WTC11 (cell line): ENCODE results near the gene MYMK. TPM values are rescaled to one million over a fixed set of nuclear protein-coding genes. Genes with fewer than 3 reads are reported as not detected.
A peak's percentile ranks its signal among the peaks of the same experiment; 100 is the strongest.

Experiments used
- ATAC-seq: fragments of 200-7000 bp; cut with Tn5 transposase; 2 replicates; pipeline ENCODE4 v1.10.0; 2021; ENCODE audit warnings: mild to moderate bottlenecking, moderate library complexity
- CTCF ChIA-PET: fragments of 300-600 bp; sonication (Branson Sonifier 250); formaldehyde crosslinking; loops from one replicate; lab custom pipeline; 2021; ENCODE audit warnings: antibody characterized with exemption; lab: Charles Lee
- POLR2A ChIA-PET: fragments of 350-600 bp; sonication (Branson Sonifier 250); formaldehyde crosslinking; loops from one replicate; lab custom pipeline; 2021; ENCODE audit warnings: antibody characterized with exemption; lab: Charles Lee
- DNase-seq: peaks from one replicate; pipeline ENCODE4 v3.0.0; 2021; ENCODE audit warnings: low spot score
- H3K27ac Mint-ChIP-seq: 2 replicates; pipeline ENCODE4 v1.8.0; 2021; ENCODE audit warnings: mixed read lengths
- H3K27me3 Mint-ChIP-seq: 2 replicates; pipeline ENCODE4 v1.8.0; 2021; ENCODE audit warnings: low read depth, mild to moderate bottlenecking, moderate library complexity, mixed read lengths
- H3K36me3 Mint-ChIP-seq: 2 replicates; pipeline ENCODE4 v1.8.0; 2021; ENCODE audit warnings: mixed read lengths
- H3K4me1 Mint-ChIP-seq: 2 replicates; pipeline ENCODE4 v1.8.0; 2022; ENCODE audit warnings: mixed read lengths
- H3K4me3 Mint-ChIP-seq: 2 replicates; pipeline ENCODE4 v1.8.0; 2021; ENCODE audit warnings: mild to moderate bottlenecking, moderate library complexity, mixed read lengths
- H3K9me3 Mint-ChIP-seq: 2 replicates; pipeline ENCODE4 v1.8.0; 2021; ENCODE audit warnings: mixed read lengths
- ATF1 ChIP-seq: sonication (generic); formaldehyde crosslinking; IDR thresholded peaks from 2 replicates; pipeline ENCODE4 v1.8.1; 2023; ENCODE audit warnings: mild to moderate bottlenecking, moderate library complexity, missing genetic modification reagents
- CREB1 ChIP-seq: sonication (generic); formaldehyde crosslinking; IDR thresholded peaks from 2 replicates; pipeline ENCODE4 v1.8.0; 2023; ENCODE audit warnings: mild to moderate bottlenecking, missing genetic modification reagents
- ETV6 ChIP-seq: sonication (generic); formaldehyde crosslinking; IDR thresholded peaks from 2 replicates; pipeline ENCODE4 v1.8.1; 2022; ENCODE audit warnings: mild to moderate bottlenecking, missing genetic modification reagents
- FOXJ3 ChIP-seq: sonication (generic); formaldehyde crosslinking; IDR thresholded peaks from 2 replicates; pipeline ENCODE4 v1.9.0; 2021; ENCODE audit warnings: missing genetic modification reagents, mild to moderate bottlenecking, borderline replicate concordance
- GABPB1 ChIP-seq: sonication (generic); formaldehyde crosslinking; IDR thresholded peaks from 2 replicates; pipeline ENCODE4 v1.8.1; 2023; ENCODE audit warnings: mild to moderate bottlenecking, missing genetic modification reagents
- HMGA2 ChIP-seq: fragments of 250-450 bp; sonication (Bioruptor Pico); IDR thresholded peaks from 2 replicates; pipeline ENCODE4 v1.4.0; 2021; ENCODE audit warnings: mild to moderate bottlenecking, moderate library complexity
- IRF2 ChIP-seq: sonication (generic); formaldehyde crosslinking; IDR thresholded peaks from 2 replicates; pipeline ENCODE4 v1.8.0; 2022; ENCODE audit warnings: low read depth, missing genetic modification reagents, borderline replicate concordance
- NFATC4 ChIP-seq: fragments of 250-450 bp; sonication (Bioruptor Pico); IDR thresholded peaks from 2 replicates; pipeline ENCODE4 v1.9.0; 2021; ENCODE audit warnings: mild to moderate bottlenecking
- NR3C1 ChIP-seq: sonication (generic); formaldehyde crosslinking; conservative IDR thresholded peaks from 2 replicates; pipeline ENCODE4 v1.8.1; 2023; ENCODE audit warnings: low read depth, mild to moderate bottlenecking, missing genetic modification reagents
- OVOL2 ChIP-seq: fragments of 250-450 bp; sonication (Bioruptor Pico); IDR thresholded peaks from 2 replicates; pipeline ENCODE4 v1.9.0; 2021; ENCODE audit warnings: mild to moderate bottlenecking, borderline replicate concordance
- PRRX2 ChIP-seq: fragments of 250-450 bp; sonication (Bioruptor Pico); IDR thresholded peaks from 2 replicates; pipeline ENCODE4 v1.8.0; 2021; ENCODE audit warnings: mild to moderate bottlenecking
- RELA ChIP-seq: sonication (generic); formaldehyde crosslinking; IDR thresholded peaks from 2 replicates; pipeline ENCODE4 v1.8.1; 2022; ENCODE audit warnings: missing genetic modification reagents, mild to moderate bottlenecking, borderline replicate concordance
- SP1 ChIP-seq: sonication (generic); formaldehyde crosslinking; conservative IDR thresholded peaks from 2 replicates; pipeline ENCODE4 v1.8.1; 2022; ENCODE audit warnings: missing genetic modification reagents
- TEAD1 ChIP-seq: sonication (generic); formaldehyde crosslinking; IDR thresholded peaks from 2 replicates; pipeline ENCODE4 v1.8.0; 2022; ENCODE audit warnings: mild to moderate bottlenecking, missing genetic modification reagents
- TP53 ChIP-seq: sonication (generic); formaldehyde crosslinking; IDR thresholded peaks from 2 replicates; pipeline ENCODE4 v1.8.1; 2023; ENCODE audit warnings: mild to moderate bottlenecking, missing genetic modification reagents
- ZNF263 ChIP-seq: sonication (generic); formaldehyde crosslinking; IDR thresholded peaks from 2 replicates; pipeline ENCODE4 v1.8.1; 2022; ENCODE audit warnings: low read depth, mild to moderate bottlenecking, moderate library complexity, missing genetic modification reagents
- total RNA-seq: library from RNA; stranded (reverse); gene quantifications from 3 replicates; pipeline ENCODE4 v1.2.3, GENCODE V29; 2021
- TF ChIP-seq, protein P1 (sequence below): sonication (generic); formaldehyde crosslinking; IDR thresholded peaks from 2 replicates; pipeline ENCODE4 v1.8.1; 2023; ENCODE audit warnings: mild to moderate bottlenecking, missing genetic modification reagents, moderate library complexity
- TF ChIP-seq, protein P2 (sequence below): sonication (generic); formaldehyde crosslinking; IDR thresholded peaks from 2 replicates; pipeline ENCODE4 v1.8.0; 2022; ENCODE audit warnings: mild to moderate bottlenecking, missing genetic modification reagents
- TF ChIP-seq, protein P3 (sequence below): sonication (generic); formaldehyde crosslinking; IDR thresholded peaks from 2 replicates; pipeline ENCODE4 v1.8.1; 2022; ENCODE audit warnings: mild to moderate bottlenecking, moderate library complexity, missing genetic modification reagents
- TF ChIP-seq, protein P4 (sequence below): sonication (generic); formaldehyde crosslinking; IDR thresholded peaks from 2 replicates; pipeline ENCODE4 v1.8.0; 2022; ENCODE audit warnings: mild to moderate bottlenecking, missing genetic modification reagents
- TF ChIP-seq, protein P5 (sequence below): sonication (generic); formaldehyde crosslinking; IDR thresholded peaks from 2 replicates; pipeline ENCODE4 v1.8.1; 2022; ENCODE audit warnings: mild to moderate bottlenecking, missing genetic modification reagents, moderate library complexity, borderline replicate concordance
- TF ChIP-seq, protein P6 (sequence below): fragments of 250-450 bp; sonication (Bioruptor Pico); conservative IDR thresholded peaks from 2 replicates; pipeline ENCODE4 v1.9.0; 2021; ENCODE audit warnings: mild to moderate bottlenecking
- TF ChIP-seq, protein P7 (sequence below): sonication (generic); formaldehyde crosslinking; IDR thresholded peaks from 2 replicates; pipeline ENCODE4 v1.8.0; 2022; ENCODE audit warnings: mild to moderate bottlenecking, missing genetic modification reagents

The MYMK gene
- total RNA-seq, 1 experiment from 2014 or later = not detected

DNA sequence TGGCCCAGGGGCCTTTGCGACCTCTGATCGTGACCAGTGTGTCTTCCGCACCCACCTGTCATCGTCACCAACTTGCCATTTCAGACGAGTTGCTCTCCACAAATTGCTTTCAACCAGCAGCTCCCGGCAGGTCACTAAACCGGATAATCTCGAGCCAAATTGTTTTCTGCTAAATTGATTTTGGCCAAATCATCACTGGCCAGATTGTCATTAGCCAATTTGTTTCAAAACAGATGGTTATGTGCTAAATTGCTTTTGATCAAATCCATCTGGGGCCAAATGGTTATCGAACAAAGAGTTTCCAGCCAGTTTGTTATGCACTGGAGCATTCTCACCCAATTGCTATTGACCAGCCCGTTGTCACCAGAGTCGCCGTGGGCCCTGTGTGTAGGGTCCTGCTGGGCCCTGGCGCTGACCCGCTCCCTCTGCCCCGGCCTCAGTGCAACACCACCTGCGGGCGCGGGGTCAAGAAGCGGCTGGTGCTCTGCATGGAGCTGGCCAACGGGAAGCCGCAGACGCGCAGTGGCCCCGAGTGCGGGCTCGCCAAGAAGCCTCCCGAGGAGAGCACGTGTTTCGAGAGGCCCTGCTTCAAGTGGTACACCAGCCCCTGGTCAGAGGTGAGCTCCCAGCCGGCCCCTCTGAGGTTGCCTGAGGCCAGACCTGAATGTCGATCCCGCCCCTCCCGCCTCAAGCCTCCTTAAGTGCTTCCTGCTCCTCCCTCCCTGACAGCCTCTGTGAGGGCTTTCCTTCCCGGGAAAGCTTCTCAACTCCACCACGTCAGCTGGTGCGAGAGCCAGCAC lies 45.3 kb upstream of the MYMK start:
- ChIA-PET CTCF (interaction anchor here (0.6 to 1.3 kb wide), 8 partner anchors 11 to 160 kb away, joined by 3 to 8 read pairs (median 3); no protein-coding TSS in a partner anchor), POLR2A (interaction anchor here (0.8 kb wide), 1 partner anchor 35 kb away, joined by 3 read pairs; the partner anchor contains the start of gene ADAMTSL2)
- Mint-ChIP-seq H3K27me3 (no peaks in the 10 kb centered on the region), H3K36me3 (no peaks in the 10 kb centered on the region), H3K4me3 (no peak overlapping the region), H3K9me3 (no peaks in the 10 kb centered on the region)
- TF ChIP-seq ATF1 (no peak), GABPB1 (CRISPR knock-in tag) (no peak)
- TF ChIP-seq, all 79 proteins: peak for 0
- DNase-seq (peak; percentile 56), ATAC-seq (peak; percentile 74)
- Mint-ChIP-seq H3K4me1 (peaks cover 5% of the 10 kb centered on the region; the same call in 1 of the 2 replicates), H3K27ac (no peak overlapping the region; the same call in 1 of the 2 replicates)

DNA sequence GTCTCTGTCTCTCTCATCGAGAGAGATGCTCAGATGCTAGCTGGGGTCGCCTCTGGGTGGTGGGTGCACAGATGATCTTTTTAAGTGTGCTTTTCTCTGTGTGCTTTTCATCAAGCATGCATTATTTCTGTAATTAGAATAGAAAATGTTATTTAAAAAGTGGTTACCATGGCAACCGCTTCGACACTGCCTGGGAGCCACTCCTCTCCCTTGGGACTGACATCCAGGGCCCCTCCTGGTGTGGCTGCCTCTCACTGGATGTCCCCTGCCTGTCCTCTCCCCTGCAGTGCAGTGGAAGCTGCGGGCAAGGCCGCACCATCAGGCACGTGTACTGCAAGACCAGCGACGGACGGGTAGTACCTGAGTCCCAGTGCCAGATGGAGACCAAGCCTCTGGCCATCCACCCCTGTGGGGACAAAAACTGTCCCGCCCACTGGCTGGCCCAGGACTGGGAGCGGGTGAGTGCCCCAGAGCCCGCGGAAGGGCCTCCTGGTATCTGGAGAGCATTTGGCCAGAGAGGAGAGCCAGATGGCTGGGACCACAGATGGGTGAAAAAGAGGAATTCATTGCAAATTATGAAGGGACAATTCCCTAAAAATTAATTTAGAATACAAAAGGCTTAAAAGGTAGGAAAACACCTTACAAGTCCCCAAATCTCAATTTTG lies 44.5 kb upstream of the MYMK start:
- POLR2A ChIA-PET = no interaction called here
- TF ChIP-seq, protein P1, sequence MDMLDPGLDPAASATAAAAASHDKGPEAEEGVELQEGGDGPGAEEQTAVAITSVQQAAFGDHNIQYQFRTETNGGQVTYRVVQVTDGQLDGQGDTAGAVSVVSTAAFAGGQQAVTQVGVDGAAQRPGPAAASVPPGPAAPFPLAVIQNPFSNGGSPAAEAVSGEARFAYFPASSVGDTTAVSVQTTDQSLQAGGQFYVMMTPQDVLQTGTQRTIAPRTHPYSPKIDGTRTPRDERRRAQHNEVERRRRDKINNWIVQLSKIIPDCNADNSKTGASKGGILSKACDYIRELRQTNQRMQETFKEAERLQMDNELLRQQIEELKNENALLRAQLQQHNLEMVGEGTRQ = no peak
- TF ChIP-seq FOXJ3 (no peak), RELA (no peak), HMGA2 (CRISPR knock-in tag) (no peak), NR3C1 (no peak), TEAD1 (CRISPR knock-in tag) (no peak), SP1 (CRISPR knock-in tag) (no peak), ETV6 (CRISPR knock-in tag) (no peak)
- TF ChIP-seq, protein P2, sequence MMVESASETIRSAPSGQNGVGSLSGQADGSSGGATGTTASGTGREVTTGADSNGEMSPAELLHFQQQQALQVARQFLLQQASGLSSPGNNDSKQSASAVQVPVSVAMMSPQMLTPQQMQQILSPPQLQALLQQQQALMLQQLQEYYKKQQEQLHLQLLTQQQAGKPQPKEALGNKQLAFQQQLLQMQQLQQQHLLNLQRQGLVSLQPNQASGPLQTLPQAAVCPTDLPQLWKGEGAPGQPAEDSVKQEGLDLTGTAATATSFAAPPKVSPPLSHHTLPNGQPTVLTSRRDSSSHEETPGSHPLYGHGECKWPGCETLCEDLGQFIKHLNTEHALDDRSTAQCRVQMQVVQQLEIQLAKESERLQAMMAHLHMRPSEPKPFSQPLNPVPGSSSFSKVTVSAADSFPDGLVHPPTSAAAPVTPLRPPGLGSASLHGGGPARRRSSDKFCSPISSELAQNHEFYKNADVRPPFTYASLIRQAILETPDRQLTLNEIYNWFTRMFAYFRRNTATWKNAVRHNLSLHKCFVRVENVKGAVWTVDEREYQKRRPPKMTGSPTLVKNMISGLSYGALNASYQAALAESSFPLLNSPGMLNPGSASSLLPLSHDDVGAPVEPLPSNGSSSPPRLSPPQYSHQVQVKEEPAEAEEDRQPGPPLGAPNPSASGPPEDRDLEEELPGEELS = no peak
- TF ChIP-seq, protein P3, sequence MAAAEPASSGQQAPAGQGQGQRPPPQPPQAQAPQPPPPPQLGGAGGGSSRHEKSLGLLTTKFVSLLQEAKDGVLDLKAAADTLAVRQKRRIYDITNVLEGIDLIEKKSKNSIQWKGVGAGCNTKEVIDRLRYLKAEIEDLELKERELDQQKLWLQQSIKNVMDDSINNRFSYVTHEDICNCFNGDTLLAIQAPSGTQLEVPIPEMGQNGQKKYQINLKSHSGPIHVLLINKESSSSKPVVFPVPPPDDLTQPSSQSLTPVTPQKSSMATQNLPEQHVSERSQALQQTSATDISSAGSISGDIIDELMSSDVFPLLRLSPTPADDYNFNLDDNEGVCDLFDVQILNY (CRISPR knock-in tag) = no peak
- Mint-ChIP-seq H3K27ac (no peak overlapping the region), H3K27me3 (no peaks in the 10 kb centered on the region), H3K36me3 (no peaks in the 10 kb centered on the region), H3K4me3 (no peak overlapping the region), H3K4me1 (peaks cover 5% of the 10 kb centered on the region; the same call in 1 of the 2 replicates), H3K9me3 (no peaks in the 10 kb centered on the region)
- CTCF ChIA-PET = interaction anchor here (1.3 kb wide), 2 partner anchors 16 to 20 kb away, joined by 3 read pairs; no protein-coding TSS in a partner anchor
- ATAC-seq = no peak
- DNase-seq = no peak

DNA sequence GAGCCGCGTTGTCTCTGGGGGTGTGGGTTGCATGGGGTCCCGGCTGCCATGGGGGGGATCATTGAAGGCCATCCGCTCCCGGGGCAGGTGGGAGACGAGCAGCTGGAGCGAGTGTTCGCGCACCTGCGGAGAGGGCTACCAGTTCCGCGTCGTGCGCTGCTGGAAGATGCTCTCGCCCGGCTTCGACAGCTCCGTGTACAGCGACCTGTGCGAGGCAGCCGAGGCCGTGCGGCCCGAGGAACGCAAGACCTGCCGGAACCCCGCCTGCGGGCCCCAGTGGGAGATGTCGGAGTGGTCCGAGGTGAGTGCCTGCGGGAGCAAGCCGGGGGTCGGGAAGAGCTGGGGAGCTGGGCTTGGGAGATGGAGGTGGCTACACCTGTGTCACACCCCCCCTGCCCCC lies 43.4 kb upstream of the MYMK start:
- Mint-ChIP-seq H3K27me3 (no peaks in the 10 kb centered on the region; the same call in 1 of the 2 replicates), H3K27ac (no peak overlapping the region), H3K4me3 (no peak overlapping the region), H3K9me3 (no peaks in the 10 kb centered on the region), H3K4me1 (peaks cover 9% of the 10 kb centered on the region; the same call in 1 of the 2 replicates), H3K36me3 (no peaks in the 10 kb centered on the region)
- ChIA-PET CTCF (interaction anchor here (0.9 to 1.3 kb wide), 2 partner anchors 15 to 201 kb away, joined by 3 read pairs; no protein-coding TSS in a partner anchor), POLR2A (no interaction called here)
- DNase-seq (no peak), ATAC-seq (no peak)
- TF ChIP-seq OVOL2 (no peak), NFATC4 (no peak), ZNF263 (CRISPR knock-in tag) (no peak), CREB1 (CRISPR knock-in tag) (no peak), TP53 (CRISPR knock-in tag) (no peak), IRF2 (CRISPR knock-in tag) (no peak), PRRX2 (CRISPR knock-in tag) (no peak)
- TF ChIP-seq, protein P4, sequence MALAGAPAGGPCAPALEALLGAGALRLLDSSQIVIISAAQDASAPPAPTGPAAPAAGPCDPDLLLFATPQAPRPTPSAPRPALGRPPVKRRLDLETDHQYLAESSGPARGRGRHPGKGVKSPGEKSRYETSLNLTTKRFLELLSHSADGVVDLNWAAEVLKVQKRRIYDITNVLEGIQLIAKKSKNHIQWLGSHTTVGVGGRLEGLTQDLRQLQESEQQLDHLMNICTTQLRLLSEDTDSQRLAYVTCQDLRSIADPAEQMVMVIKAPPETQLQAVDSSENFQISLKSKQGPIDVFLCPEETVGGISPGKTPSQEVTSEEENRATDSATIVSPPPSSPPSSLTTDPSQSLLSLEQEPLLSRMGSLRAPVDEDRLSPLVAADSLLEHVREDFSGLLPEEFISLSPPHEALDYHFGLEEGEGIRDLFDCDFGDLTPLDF (CRISPR knock-in tag) = no peak
- TF ChIP-seq, protein P5, sequence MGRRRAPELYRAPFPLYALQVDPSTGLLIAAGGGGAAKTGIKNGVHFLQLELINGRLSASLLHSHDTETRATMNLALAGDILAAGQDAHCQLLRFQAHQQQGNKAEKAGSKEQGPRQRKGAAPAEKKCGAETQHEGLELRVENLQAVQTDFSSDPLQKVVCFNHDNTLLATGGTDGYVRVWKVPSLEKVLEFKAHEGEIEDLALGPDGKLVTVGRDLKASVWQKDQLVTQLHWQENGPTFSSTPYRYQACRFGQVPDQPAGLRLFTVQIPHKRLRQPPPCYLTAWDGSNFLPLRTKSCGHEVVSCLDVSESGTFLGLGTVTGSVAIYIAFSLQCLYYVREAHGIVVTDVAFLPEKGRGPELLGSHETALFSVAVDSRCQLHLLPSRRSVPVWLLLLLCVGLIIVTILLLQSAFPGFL (CRISPR knock-in tag) = no peak
- TF ChIP-seq, protein P6, sequence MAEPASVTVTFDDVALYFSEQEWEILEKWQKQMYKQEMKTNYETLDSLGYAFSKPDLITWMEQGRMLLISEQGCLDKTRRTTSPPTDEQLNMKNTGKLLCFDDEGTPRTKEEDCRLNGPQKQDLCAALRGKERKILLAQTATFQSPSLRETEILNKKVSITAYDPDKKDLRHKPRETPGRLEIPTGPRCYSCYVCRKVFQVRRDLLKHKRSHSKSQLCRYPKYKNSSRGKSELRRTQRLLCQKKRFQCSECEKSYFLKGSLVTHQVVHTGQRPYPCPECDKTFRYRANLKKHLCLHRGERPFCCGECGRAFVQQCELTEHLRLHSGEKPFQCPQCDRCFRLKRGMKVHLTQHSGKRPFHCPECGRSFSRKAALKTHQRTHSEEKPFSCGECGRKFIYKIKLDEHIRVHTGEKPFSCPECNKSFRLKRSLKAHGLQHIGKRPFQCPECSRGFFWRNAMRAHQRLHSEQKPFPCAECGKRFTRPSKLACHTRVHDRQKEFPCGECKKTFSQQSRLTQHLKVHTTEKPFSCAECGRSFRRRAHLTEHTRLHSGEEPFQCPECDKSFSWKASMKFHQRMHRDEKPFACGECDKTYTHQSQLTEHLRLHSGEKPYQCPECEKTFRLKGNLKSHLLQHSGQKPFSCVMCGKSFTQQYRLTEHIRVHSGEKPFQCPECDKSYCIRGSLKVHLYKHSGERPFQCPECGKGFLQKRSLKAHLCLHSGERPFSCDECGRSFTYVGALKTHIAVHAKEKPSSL (CRISPR knock-in tag) = no peak
- TF ChIP-seq, protein P7, sequence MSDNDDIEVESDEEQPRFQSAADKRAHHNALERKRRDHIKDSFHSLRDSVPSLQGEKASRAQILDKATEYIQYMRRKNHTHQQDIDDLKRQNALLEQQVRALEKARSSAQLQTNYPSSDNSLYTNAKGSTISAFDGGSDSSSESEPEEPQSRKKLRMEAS (CRISPR knock-in tag) = no peak
